HG02970 (cell line): Measurements from ENCODE around the gene PALM2AKAP2.

ENCODE experiments used
- ATAC-seq: cut with Tn5 transposase; IDR thresholded peaks from one replicate; pipeline ENCODE4 v1.9.1; 2021; ENCODE audit warnings: mild to moderate bottlenecking, moderate library complexity, moderate number of reproducible peaks; ENCODE audit not compliant: unreplicated experiment, low FRiP score

PALM2AKAP2 gene

GRCh38 chr9:109779711-109780452, at the start of gene PALM2AKAP2:
Gene PALM2AKAP2 (plus strand): TSS chr9:109780198. CDS start chr9:109780489, 291 bp downstream.
- no peak for ATAC-seq

GRCh38 chr9:109730228-109730627, 49.8 kb upstream of the PALM2AKAP2 start:
- ATAC-seq: no peak

GRCh38 chr9:109733690-109734089, 46.3 kb upstream of the PALM2AKAP2 start:
- no peak for ATAC-seq

GRCh38 chr9:109734814-109735213, 45.2 kb upstream of the PALM2AKAP2 start:
- no peak for ATAC-seq

- ATAC-seq: no peak
These were observed 44.2 kb upstream of the PALM2AKAP2 start for GRCh38 chr9:109735801-109736200.

GRCh38 chr9:109737295-109737694, 42.7 kb upstream of the PALM2AKAP2 start:
- ATAC-seq: no peak

- ATAC-seq: no peak
These were observed 40.2 kb upstream of the PALM2AKAP2 start for GRCh38 chr9:109739760-109740159.

- ATAC-seq: no peak
These were observed 37.1 kb upstream of the PALM2AKAP2 start for GRCh38 chr9:109742776-109743348.

- no peak for ATAC-seq
These were observed 36.3 kb upstream of the PALM2AKAP2 start for GRCh38 chr9:109743696-109744095.

GRCh38 chr9:109745335-109746283, 34.4 kb upstream of the PALM2AKAP2 start:
- no peak for ATAC-seq

GRCh38 chr9:109751253-109751652, 28.7 kb upstream of the PALM2AKAP2 start:
- no peak for ATAC-seq

- ATAC-seq: no peak
These were observed 26.7 kb upstream of the PALM2AKAP2 start for GRCh38 chr9:109753308-109753707.

GRCh38 chr9:109755040-109755439, 25.0 kb upstream of the PALM2AKAP2 start:
- ATAC-seq: no peak

- ATAC-seq: no peak
These were observed 20.4 kb upstream of the PALM2AKAP2 start for GRCh38 chr9:109759589-109759988.

GRCh38 chr9:109765278-109765677, 14.7 kb upstream of the PALM2AKAP2 start:
- no peak for ATAC-seq

GRCh38 chr9:109765830-109766229, 14.2 kb upstream of the PALM2AKAP2 start:
- no peak for ATAC-seq

- no peak for ATAC-seq
These were observed 13.6 kb upstream of the PALM2AKAP2 start for GRCh38 chr9:109766351-109766750.

- ATAC-seq: no peak
These were observed 12.6 kb upstream of the PALM2AKAP2 start for GRCh38 chr9:109767404-109767803.

- ATAC-seq: no peak
These were observed 12.2 kb upstream of the PALM2AKAP2 start for GRCh38 chr9:109767814-109768213.

GRCh38 chr9:109769250-109769649, 10.7 kb upstream of the PALM2AKAP2 start:
- ATAC-seq: no peak

- no peak for ATAC-seq
These were observed 9.9 kb upstream of the PALM2AKAP2 start for GRCh38 chr9:109770101-109770500.
